Measurements from ENCODE around the gene PKD1. TPM values are rescaled to one million over a fixed set of nuclear protein-coding genes. Genes with fewer than 3 reads are reported as not detected.

Gene PKD1
- total RNA-seq, 1 experiment from 2014 or later, result 82.0 TPM

DNA sequence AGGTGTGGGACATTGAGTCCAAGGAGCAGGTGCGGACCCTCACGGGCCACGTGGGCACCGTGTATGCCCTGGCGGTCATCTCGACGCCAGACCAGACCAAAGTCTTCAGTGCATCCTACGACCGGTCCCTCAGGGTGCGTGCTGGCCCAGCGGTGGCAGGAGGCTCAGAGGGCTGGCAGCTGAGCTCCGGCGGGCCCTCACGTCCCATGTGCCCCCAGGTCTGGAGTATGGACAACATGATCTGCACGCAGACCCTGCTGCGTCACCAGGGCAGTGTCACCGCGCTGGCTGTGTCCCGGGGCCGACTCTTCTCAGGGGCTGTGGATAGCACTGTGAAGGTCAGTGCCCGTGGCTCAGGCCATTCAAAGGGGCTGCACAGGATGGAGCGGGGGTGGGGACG is 40.3 kb upstream of the PKD1 start:
- CTCF ChIA-PET, result no interaction called here
- Mint-ChIP-seq H3K36me3 (ENCODE audit: insufficient read depth, unreplicated experiment) (peaks cover 68% of the 10 kb centered on the region), H3K4me3 (ENCODE audit: low read depth, unreplicated experiment) (no peak overlapping the region), H3K27me3 (ENCODE audit: unreplicated experiment) (no peaks in the 10 kb centered on the region), H3K9me3 (ENCODE audit: low read depth, unreplicated experiment) (no peaks in the 10 kb centered on the region), H3K27ac (ENCODE audit: unreplicated experiment) (no peak overlapping the region), H3K4me1 (ENCODE audit: low read depth, unreplicated experiment) (no peaks in the 10 kb centered on the region)
- TF ChIP-seq, protein P1, sequence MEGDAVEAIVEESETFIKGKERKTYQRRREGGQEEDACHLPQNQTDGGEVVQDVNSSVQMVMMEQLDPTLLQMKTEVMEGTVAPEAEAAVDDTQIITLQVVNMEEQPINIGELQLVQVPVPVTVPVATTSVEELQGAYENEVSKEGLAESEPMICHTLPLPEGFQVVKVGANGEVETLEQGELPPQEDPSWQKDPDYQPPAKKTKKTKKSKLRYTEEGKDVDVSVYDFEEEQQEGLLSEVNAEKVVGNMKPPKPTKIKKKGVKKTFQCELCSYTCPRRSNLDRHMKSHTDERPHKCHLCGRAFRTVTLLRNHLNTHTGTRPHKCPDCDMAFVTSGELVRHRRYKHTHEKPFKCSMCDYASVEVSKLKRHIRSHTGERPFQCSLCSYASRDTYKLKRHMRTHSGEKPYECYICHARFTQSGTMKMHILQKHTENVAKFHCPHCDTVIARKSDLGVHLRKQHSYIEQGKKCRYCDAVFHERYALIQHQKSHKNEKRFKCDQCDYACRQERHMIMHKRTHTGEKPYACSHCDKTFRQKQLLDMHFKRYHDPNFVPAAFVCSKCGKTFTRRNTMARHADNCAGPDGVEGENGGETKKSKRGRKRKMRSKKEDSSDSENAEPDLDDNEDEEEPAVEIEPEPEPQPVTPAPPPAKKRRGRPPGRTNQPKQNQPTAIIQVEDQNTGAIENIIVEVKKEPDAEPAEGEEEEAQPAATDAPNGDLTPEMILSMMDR (IDR thresholded peaks at IDR 0.05; ENCODE audit: unreplicated experiment), result no peak
- DNase-seq, result no peak
- intact Hi-C loops (cut with micrococcal nuclease; ENCODE audit: unreplicated experiment), result no loop called here
- no TSS peak for BruUV-seq (replicated peaks)

DNA sequence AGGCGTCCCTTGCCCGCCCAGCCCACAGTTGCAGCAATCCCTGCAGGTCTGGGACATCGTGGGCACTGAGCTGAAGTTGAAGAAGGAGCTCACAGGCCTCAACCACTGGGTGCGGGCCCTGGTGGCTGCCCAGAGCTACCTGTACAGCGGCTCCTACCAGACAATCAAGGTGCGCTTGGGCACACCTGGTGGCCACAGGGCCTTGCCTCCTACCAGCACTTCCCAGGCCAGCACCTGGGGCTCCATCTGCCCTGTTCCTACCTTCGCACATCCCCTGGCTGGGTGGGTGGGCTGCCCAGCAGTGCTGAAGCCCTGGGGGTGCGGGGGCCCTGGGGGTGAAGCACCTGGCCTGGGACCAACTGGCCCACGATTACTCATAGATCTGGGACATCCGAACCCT is 39.8 kb upstream of the PKD1 start:
- TF ChIP-seq, protein P1 (IDR thresholded peaks at IDR 0.05; ENCODE audit: unreplicated experiment), result no peak
- BruUV-seq (replicated peaks), result no TSS peak
- peaks cover 72% of the 10 kb centered on the region for H3K36me3 Mint-ChIP-seq (ENCODE audit: insufficient read depth, unreplicated experiment)

DNA sequence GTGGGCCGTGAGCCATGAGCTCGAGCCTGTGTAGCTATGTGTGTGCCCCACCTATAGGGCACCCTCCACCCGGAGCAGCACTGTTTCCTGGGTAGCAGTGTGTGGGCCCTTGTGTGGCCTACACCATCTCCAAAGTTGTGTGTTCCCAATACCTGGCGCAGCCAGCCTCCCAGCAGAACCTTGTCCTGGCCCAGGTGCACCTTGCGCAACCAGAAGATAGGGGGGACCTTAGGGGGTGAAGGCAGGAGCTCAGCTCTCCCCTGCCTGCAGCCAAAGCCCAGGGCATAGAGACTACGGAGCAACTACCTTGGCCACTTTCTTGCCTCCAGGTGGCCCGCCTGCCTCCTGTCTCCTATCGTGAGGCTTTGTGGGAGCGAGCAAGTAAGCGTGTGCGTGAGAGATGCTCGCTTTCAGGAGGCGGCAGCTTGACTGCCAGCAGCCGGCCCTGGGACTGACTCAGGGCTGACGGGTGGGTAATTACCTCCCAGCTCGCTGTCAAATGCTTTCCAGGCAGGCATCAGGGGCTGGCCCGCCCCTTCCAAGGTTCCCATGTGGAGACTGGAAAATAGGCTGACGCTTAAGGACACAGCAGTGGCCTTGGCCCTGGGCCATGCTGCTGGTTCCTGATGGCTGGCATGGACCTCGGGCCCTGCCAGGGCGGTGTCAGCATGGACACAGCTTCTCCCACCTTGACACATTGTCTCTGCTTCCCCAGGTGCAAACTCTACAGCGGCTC is 38.9 kb upstream of the PKD1 start:
- H3K9me3 Mint-ChIP-seq (ENCODE audit: low read depth, unreplicated experiment), result no peaks in the 10 kb centered on the region
- H3K27ac Mint-ChIP-seq (ENCODE audit: unreplicated experiment), result no peak overlapping the region
- intact Hi-C loops (cut with micrococcal nuclease; ENCODE audit: unreplicated experiment), result no loop called here
- BruUV-seq (replicated peaks), result no TSS peak
- no peaks in the 10 kb centered on the region for H3K4me1 Mint-ChIP-seq (ENCODE audit: low read depth, unreplicated experiment)
- H3K4me3 Mint-ChIP-seq (ENCODE audit: low read depth, unreplicated experiment), result no peak overlapping the region
- no peak for DNase-seq
- no peaks in the 10 kb centered on the region for H3K27me3 Mint-ChIP-seq (ENCODE audit: unreplicated experiment)
- CTCF ChIA-PET, result interaction anchor here (0.6 kb wide), 1 partner anchor 333 kb away, joined by 5 read pairs; no protein-coding TSS in a partner anchor
- TF ChIP-seq, protein P1 (IDR thresholded peaks at IDR 0.05; ENCODE audit: unreplicated experiment), result no peak
- peaks cover 77% of the 10 kb centered on the region for H3K36me3 Mint-ChIP-seq (ENCODE audit: insufficient read depth, unreplicated experiment)

More for the DNA sequence above, 39.8 kb upstream of the PKD1 start:
- CTCF ChIA-PET, result no interaction called here
- Mint-ChIP-seq H3K4me3 (ENCODE audit: low read depth, unreplicated experiment) (no peak overlapping the region), H3K4me1 (ENCODE audit: low read depth, unreplicated experiment) (no peaks in the 10 kb centered on the region), H3K9me3 (ENCODE audit: low read depth, unreplicated experiment) (no peaks in the 10 kb centered on the region), H3K27me3 (ENCODE audit: unreplicated experiment) (no peaks in the 10 kb centered on the region), H3K27ac (ENCODE audit: unreplicated experiment) (no peak overlapping the region)
- intact Hi-C loops (cut with micrococcal nuclease; ENCODE audit: unreplicated experiment), result no loop called here
- no peak for DNase-seq

DNA sequence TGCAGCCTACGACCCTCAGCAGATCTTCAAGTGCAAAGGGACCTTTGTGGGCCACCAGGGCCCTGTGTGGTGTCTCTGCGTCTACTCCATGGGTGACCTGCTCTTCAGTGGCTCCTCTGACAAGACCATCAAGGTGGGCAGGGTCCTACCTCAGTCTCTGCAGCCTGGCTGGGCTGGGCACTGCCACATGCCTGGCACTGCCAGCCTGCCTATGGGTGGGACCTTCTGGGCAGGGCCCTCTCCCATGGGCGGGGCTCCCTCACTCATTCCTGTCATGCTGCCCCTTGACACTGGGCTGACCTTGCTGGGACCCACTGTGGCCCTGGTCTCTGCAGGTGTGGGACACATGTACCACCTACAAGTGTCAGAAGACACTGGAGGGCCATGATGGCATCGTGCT is 38.2 kb upstream of the PKD1 start:
- BruUV-seq (replicated peaks), result no TSS peak
- TF ChIP-seq, protein P1 (IDR thresholded peaks at IDR 0.05; ENCODE audit: unreplicated experiment), result no peak
- Mint-ChIP-seq H3K4me3 (ENCODE audit: low read depth, unreplicated experiment) (no peak overlapping the region), H3K27me3 (ENCODE audit: unreplicated experiment) (no peaks in the 10 kb centered on the region), H3K36me3 (ENCODE audit: insufficient read depth, unreplicated experiment) (peaks cover 77% of the 10 kb centered on the region), H3K9me3 (ENCODE audit: low read depth, unreplicated experiment) (no peaks in the 10 kb centered on the region), H3K4me1 (ENCODE audit: low read depth, unreplicated experiment) (no peaks in the 10 kb centered on the region), H3K27ac (ENCODE audit: unreplicated experiment) (no peak overlapping the region)
- intact Hi-C loops (cut with micrococcal nuclease; ENCODE audit: unreplicated experiment), result no loop called here
- CTCF ChIA-PET, result interaction anchor here (0.6 kb wide), 1 partner anchor 333 kb away, joined by 5 read pairs; no protein-coding TSS in a partner anchor
- no peak for DNase-seq
